ENCODE data around the gene GPSM1.

DNA sequence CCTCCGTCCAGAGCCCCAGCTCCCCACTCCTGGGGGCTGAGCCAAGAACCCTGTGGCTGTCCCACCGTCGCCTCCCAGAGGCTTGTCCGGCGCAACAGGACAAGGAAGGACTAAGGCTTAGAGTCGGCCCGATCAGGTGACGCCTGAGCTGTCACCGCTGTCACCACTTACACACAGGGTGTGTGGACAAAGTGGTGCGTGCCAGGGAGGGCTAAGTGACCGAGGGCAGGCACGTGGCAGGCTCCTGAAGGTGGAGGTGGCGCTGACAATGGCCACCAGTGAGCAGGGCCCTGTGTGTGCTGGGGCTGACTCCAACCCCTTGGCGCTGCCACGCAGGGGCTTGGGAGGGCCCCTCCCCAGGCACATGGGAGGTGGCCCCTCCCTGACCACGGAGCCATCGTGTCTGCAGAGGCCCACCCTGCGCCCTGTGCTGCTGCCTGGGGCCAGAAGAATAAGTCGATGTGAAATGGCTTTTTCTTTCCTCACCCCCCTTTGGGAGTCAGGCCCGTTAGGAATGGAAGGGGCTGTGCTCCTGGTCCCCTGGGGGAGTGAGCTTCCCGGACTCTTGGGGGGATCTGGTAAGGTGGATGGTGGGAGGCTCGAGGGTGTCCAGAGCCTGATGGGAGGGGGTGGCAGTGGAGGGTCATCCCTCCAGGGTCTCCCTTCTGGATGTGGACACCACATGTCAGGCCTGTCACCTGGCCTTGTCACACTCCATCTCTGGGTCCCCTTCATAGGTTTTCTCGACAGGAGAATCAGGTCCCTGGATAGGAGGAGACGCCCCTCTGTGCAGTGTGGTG, 2.6 kb upstream of the GPSM1 start:
- TF ChIP-seq ATF3 (CRISPR knock-in tag; conservative IDR thresholded peaks at IDR 0.05) (no peak), E2F1 (CRISPR knock-in tag; IDR thresholded peaks at IDR 0.05) (no peak), CTCF (IDR thresholded peaks at IDR 0.05) (no peak), ETV6 (CRISPR knock-in tag; IDR thresholded peaks at IDR 0.05) (no peak), USF1 (CRISPR knock-in tag; IDR thresholded peaks at IDR 0.05) (no peak), ZNF317 (CRISPR knock-in tag; IDR thresholded peaks at IDR 0.05; ENCODE audit: borderline replicate concordance, low read depth) (no peak), ZNF423 (CRISPR knock-in tag; IDR thresholded peaks at IDR 0.05) (no peak), SMAD3 (CRISPR knock-in tag; IDR thresholded peaks at IDR 0.05; ENCODE audit: borderline replicate concordance) (no peak), SP1 (CRISPR knock-in tag; conservative IDR thresholded peaks at IDR 0.05) (no peak), NR1H2 (CRISPR knock-in tag; IDR thresholded peaks at IDR 0.05) (no peak), NFYB (CRISPR knock-in tag; conservative IDR thresholded peaks at IDR 0.05; ENCODE audit: low read depth) (no peak)
- TF ChIP-seq, protein P1, sequence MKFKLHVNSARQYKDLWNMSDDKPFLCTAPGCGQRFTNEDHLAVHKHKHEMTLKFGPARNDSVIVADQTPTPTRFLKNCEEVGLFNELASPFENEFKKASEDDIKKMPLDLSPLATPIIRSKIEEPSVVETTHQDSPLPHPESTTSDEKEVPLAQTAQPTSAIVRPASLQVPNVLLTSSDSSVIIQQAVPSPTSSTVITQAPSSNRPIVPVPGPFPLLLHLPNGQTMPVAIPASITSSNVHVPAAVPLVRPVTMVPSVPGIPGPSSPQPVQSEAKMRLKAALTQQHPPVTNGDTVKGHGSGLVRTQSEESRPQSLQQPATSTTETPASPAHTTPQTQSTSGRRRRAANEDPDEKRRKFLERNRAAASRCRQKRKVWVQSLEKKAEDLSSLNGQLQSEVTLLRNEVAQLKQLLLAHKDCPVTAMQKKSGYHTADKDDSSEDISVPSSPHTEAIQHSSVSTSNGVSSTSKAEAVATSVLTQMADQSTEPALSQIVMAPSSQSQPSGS (CRISPR knock-in tag; IDR thresholded peaks at IDR 0.05; ENCODE audit: borderline replicate concordance, low read depth) = no peak
- TF ChIP-seq, protein P2, sequence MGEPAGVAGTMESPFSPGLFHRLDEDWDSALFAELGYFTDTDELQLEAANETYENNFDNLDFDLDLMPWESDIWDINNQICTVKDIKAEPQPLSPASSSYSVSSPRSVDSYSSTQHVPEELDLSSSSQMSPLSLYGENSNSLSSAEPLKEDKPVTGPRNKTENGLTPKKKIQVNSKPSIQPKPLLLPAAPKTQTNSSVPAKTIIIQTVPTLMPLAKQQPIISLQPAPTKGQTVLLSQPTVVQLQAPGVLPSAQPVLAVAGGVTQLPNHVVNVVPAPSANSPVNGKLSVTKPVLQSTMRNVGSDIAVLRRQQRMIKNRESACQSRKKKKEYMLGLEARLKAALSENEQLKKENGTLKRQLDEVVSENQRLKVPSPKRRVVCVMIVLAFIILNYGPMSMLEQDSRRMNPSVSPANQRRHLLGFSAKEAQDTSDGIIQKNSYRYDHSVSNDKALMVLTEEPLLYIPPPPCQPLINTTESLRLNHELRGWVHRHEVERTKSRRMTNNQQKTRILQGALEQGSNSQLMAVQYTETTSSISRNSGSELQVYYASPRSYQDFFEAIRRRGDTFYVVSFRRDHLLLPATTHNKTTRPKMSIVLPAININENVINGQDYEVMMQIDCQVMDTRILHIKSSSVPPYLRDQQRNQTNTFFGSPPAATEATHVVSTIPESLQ (CRISPR knock-in tag; IDR thresholded peaks at IDR 0.05) = no peak

Measured in WTC11 (cell line).